Measurements from ENCODE around the gene OPCML. TPM values are rescaled to one million over a fixed set of nuclear protein-coding genes. Genes with fewer than 3 reads are reported as not detected.

Gene OPCML
- total RNA-seq, 2 donors from 2014 or later = not detected

GRCh38 chr11:132777067-132777975, 755.0 kb downstream of the OPCML start:
- Mint-ChIP-seq H3K4me3 (no peak overlapping the region), H3K36me3 (ENCODE audit: low read depth) (no peaks in the 10 kb centered on the region), H3K4me1 (no peaks in the 10 kb centered on the region), H3K9me3 (no peaks in the 10 kb centered on the region), H3K27ac (peak overlapping the region; percentile 2), H3K27me3 (peaks cover 4% of the 10 kb centered on the region)
- ATAC-seq (replicated peaks) = no peak

- H3K36me3 Mint-ChIP-seq (ENCODE audit: low read depth) = no peaks in the 10 kb centered on the region
- H3K4me3 Mint-ChIP-seq = no peak overlapping the region
- no peak for ATAC-seq (replicated peaks)
Measured at GRCh38 chr11:132773751-132774150, 758.5 kb downstream of the OPCML start.

GRCh38 chr11:132772703-132773545, 759.4 kb downstream of the OPCML start:
- Mint-ChIP-seq H3K36me3 (ENCODE audit: low read depth) (no peaks in the 10 kb centered on the region), H3K27ac (no peak overlapping the region), H3K4me3 (no peak overlapping the region), H3K9me3 (no peaks in the 10 kb centered on the region), H3K4me1 (no peaks in the 10 kb centered on the region), H3K27me3 (peaks cover 8% of the 10 kb centered on the region)
- no peak for ATAC-seq (replicated peaks)

More at GRCh38 chr11:132773751-132774150, 758.5 kb downstream of the OPCML start:
- no peaks in the 10 kb centered on the region for H3K9me3 Mint-ChIP-seq
- no peak overlapping the region for H3K27ac Mint-ChIP-seq
- H3K27me3 Mint-ChIP-seq = peaks cover 4% of the 10 kb centered on the region
- H3K4me1 Mint-ChIP-seq = no peaks in the 10 kb centered on the region

- no peak for ATAC-seq (replicated peaks)
- Mint-ChIP-seq H3K9me3 (no peaks in the 10 kb centered on the region), H3K4me1 (no peaks in the 10 kb centered on the region), H3K27ac (no peak overlapping the region), H3K4me3 (no peak overlapping the region), H3K27me3 (peaks cover 8% of the 10 kb centered on the region), H3K36me3 (ENCODE audit: low read depth) (no peaks in the 10 kb centered on the region)
Measured at GRCh38 chr11:132771746-132772145, 760.6 kb downstream of the OPCML start.

GRCh38 chr11:132770829-132771530, 761.3 kb downstream of the OPCML start:
- no peak for ATAC-seq (replicated peaks)
- Mint-ChIP-seq H3K4me3 (no peak overlapping the region), H3K9me3 (no peaks in the 10 kb centered on the region), H3K27me3 (peaks cover 8% of the 10 kb centered on the region), H3K36me3 (ENCODE audit: low read depth) (no peaks in the 10 kb centered on the region), H3K4me1 (no peaks in the 10 kb centered on the region), H3K27ac (no peak overlapping the region)

- Mint-ChIP-seq H3K4me3 (no peak overlapping the region), H3K36me3 (ENCODE audit: low read depth) (no peaks in the 10 kb centered on the region), H3K27me3 (peaks cover 4% of the 10 kb centered on the region), H3K27ac (no peak overlapping the region), H3K9me3 (peaks cover 8% of the 10 kb centered on the region), H3K4me1 (no peaks in the 10 kb centered on the region)
- ATAC-seq (replicated peaks) = no peak
Measured at GRCh38 chr11:132763503-132763902, 768.8 kb downstream of the OPCML start.

- ATAC-seq (replicated peaks) = no peak
- Mint-ChIP-seq H3K36me3 (ENCODE audit: low read depth) (no peaks in the 10 kb centered on the region), H3K4me3 (no peak overlapping the region), H3K27me3 (no peaks in the 10 kb centered on the region), H3K27ac (no peak overlapping the region), H3K9me3 (peaks cover 10% of the 10 kb centered on the region), H3K4me1 (no peaks in the 10 kb centered on the region)
Measured at GRCh38 chr11:132755934-132756333, 776.4 kb downstream of the OPCML start.

GRCh38 chr11:132751516-132752250, 780.6 kb downstream of the OPCML start:
- no peaks in the 10 kb centered on the region for H3K4me1 Mint-ChIP-seq
- no peak overlapping the region for H3K27ac Mint-ChIP-seq
- H3K27me3 Mint-ChIP-seq = no peaks in the 10 kb centered on the region
- H3K9me3 Mint-ChIP-seq = peaks cover 5% of the 10 kb centered on the region
- H3K36me3 Mint-ChIP-seq (ENCODE audit: low read depth) = no peaks in the 10 kb centered on the region
- no peak for ATAC-seq (replicated peaks)
- H3K4me3 Mint-ChIP-seq = no peak overlapping the region

GRCh38 chr11:132746305-132746704, 786.0 kb downstream of the OPCML start:
- H3K27me3 Mint-ChIP-seq = no peaks in the 10 kb centered on the region
- no peak for ATAC-seq (replicated peaks)
- no peak overlapping the region for H3K27ac Mint-ChIP-seq
- no peak overlapping the region for H3K4me3 Mint-ChIP-seq
- H3K4me1 Mint-ChIP-seq = no peaks in the 10 kb centered on the region
- H3K9me3 Mint-ChIP-seq = no peaks in the 10 kb centered on the region
- H3K36me3 Mint-ChIP-seq (ENCODE audit: low read depth) = no peaks in the 10 kb centered on the region

GRCh38 chr11:132745306-132745705, 787.0 kb downstream of the OPCML start:
- no peaks in the 10 kb centered on the region for H3K9me3 Mint-ChIP-seq
- H3K27ac Mint-ChIP-seq = no peak overlapping the region
- no peak for ATAC-seq (replicated peaks)
- H3K4me3 Mint-ChIP-seq = no peak overlapping the region
- H3K4me1 Mint-ChIP-seq = no peaks in the 10 kb centered on the region
- H3K27me3 Mint-ChIP-seq = no peaks in the 10 kb centered on the region
- H3K36me3 Mint-ChIP-seq (ENCODE audit: low read depth) = no peaks in the 10 kb centered on the region

GRCh38 chr11:132744771-132745170, 787.5 kb downstream of the OPCML start:
- no peaks in the 10 kb centered on the region for H3K4me1 Mint-ChIP-seq
- no peak for ATAC-seq (replicated peaks)
- H3K27ac Mint-ChIP-seq = no peak overlapping the region
- no peak overlapping the region for H3K4me3 Mint-ChIP-seq
- H3K36me3 Mint-ChIP-seq (ENCODE audit: low read depth) = no peaks in the 10 kb centered on the region
- H3K9me3 Mint-ChIP-seq = no peaks in the 10 kb centered on the region
- H3K27me3 Mint-ChIP-seq = no peaks in the 10 kb centered on the region

GRCh38 chr11:132743601-132744000, 788.7 kb downstream of the OPCML start:
- H3K36me3 Mint-ChIP-seq (ENCODE audit: low read depth) = no peaks in the 10 kb centered on the region
- no peaks in the 10 kb centered on the region for H3K27me3 Mint-ChIP-seq
- ATAC-seq (replicated peaks) = no peak
- no peaks in the 10 kb centered on the region for H3K4me1 Mint-ChIP-seq
- peaks cover 8% of the 10 kb centered on the region for H3K9me3 Mint-ChIP-seq
- H3K27ac Mint-ChIP-seq = no peak overlapping the region
- H3K4me3 Mint-ChIP-seq = no peak overlapping the region

GRCh38 chr11:132742929-132743328, 789.4 kb downstream of the OPCML start:
- no peak overlapping the region for H3K27ac Mint-ChIP-seq
- H3K4me3 Mint-ChIP-seq = no peak overlapping the region
- H3K27me3 Mint-ChIP-seq = no peaks in the 10 kb centered on the region
- H3K4me1 Mint-ChIP-seq = no peaks in the 10 kb centered on the region
- no peaks in the 10 kb centered on the region for H3K36me3 Mint-ChIP-seq (ENCODE audit: low read depth)
- ATAC-seq (replicated peaks) = no peak
- peaks cover 10% of the 10 kb centered on the region for H3K9me3 Mint-ChIP-seq

- Mint-ChIP-seq H3K4me3 (no peak overlapping the region), H3K27ac (no peak overlapping the region), H3K9me3 (peaks cover 8% of the 10 kb centered on the region), H3K36me3 (ENCODE audit: low read depth) (no peaks in the 10 kb centered on the region), H3K27me3 (no peaks in the 10 kb centered on the region), H3K4me1 (no peaks in the 10 kb centered on the region)
- ATAC-seq (replicated peaks) = peak; percentile 97
Measured at GRCh38 chr11:132734217-132734616, 798.1 kb downstream of the OPCML start.
